B cell (primary cell): ENCODE data around the gene COA8. TPM values are rescaled to one million over a fixed set of nuclear protein-coding genes. Genes with fewer than 3 reads are reported as not detected.

Experiments used
- ATAC-seq: fragments of 200-7000 bp; cut with Tn5 transposase; one replicate; pipeline ENCODE4 v1.10.0; 2021; ENCODE audit warnings: low read depth, mild to moderate bottlenecking, moderate number of reproducible peaks, moderate library complexity
- CTCF ChIA-PET: fragments of 350-600 bp; sonication (Branson Sonifier 250); formaldehyde crosslinking; loops from one replicate; lab custom pipeline; 2021; ENCODE audit warnings: antibody characterized with exemption, inconsistent platforms; lab: Charles Lee
- POLR2A ChIA-PET: fragments of 350-600 bp; sonication (Branson Sonifier 250); formaldehyde crosslinking; loops from one replicate; lab custom pipeline; 2021; ENCODE audit warnings: antibody characterized with exemption; lab: Charles Lee
- DNase-seq: peaks from one replicate; pipeline ENCODE4 v3.0.0; 2013
- H2AFZ ChIP-seq: 2 replicates; pipeline ENCODE4 v1.6.1; 2012; ENCODE audit warnings: mild to moderate bottlenecking, low read depth, low read length; ENCODE audit not compliant: insufficient read depth, poor library complexity, severe bottlenecking
- H3K27ac ChIP-seq, 2 donors: 1 replicate in 1 of 2; 2 replicates in 1 of 2; pipeline ENCODE4 v1.5.1; 2012 to 2013; ENCODE audit warnings: low read length in 2 of 2, mild to moderate bottlenecking in 2 of 2, moderate library complexity in 1 of 2
- H3K27me3 ChIP-seq, 4 experiments: fragments of 200-600 bp in 1 of 4; sonication (generic) in 1 of 4; replicated peaks in 1 of 4; 1 replicate in 2 of 4; 2 replicates in 2 of 4; pipeline versions ENCODE4 v1.6.1 to v1.7.0; 2013 to 2016; ENCODE audit warnings: low read length in 3 of 4, mild to moderate bottlenecking in 2 of 4, mixed read lengths in 1 of 4, moderate library complexity in 1 of 4; ENCODE audit not compliant: insufficient read depth in 4 of 4, control insufficient read depth in 3 of 4; ENCODE audit errors: control extremely low read depth in 1 of 4
- H3K36me3 ChIP-seq, 2 experiments: replicated peaks in 1 of 2; 1 replicate in 1 of 2; 2 replicates in 1 of 2; pipeline versions ENCODE4 v1.6.1 to v1.7.1; 2013; ENCODE audit warnings: low read length in 1 of 2; ENCODE audit not compliant: insufficient read depth in 2 of 2, control insufficient read depth in 1 of 2; ENCODE audit errors: control extremely low read depth in 1 of 2, extremely low read depth in 1 of 2
- H3K4me1 ChIP-seq, 2 donors: fragments of 200-600 bp in 1 of 2; sonication (generic) in 1 of 2; 1 replicate in 1 of 2; 2 replicates in 1 of 2; pipeline versions ENCODE4 v1.5.1 to v1.6.1; 2013 to 2017; ENCODE audit warnings: low read length in 2 of 2; ENCODE audit not compliant: control insufficient read depth in 2 of 2, insufficient read depth in 2 of 2
- H3K4me2 ChIP-seq: replicated peaks from 2 replicates; pipeline ENCODE3; 2012; ENCODE audit warnings: mild to moderate bottlenecking, low read depth, low read length; ENCODE audit not compliant: poor library complexity, severe bottlenecking
- H3K4me3 ChIP-seq, 5 experiments: fragments of 200-600 bp in 1 of 5; sonication (generic) in 1 of 5; 1 replicate in 3 of 5; 2 replicates in 2 of 5; pipeline versions ENCODE4 v1.5.1 to v1.7.0; 2011 to 2016; ENCODE audit warnings: low read length in 4 of 5, mild to moderate bottlenecking in 4 of 5, low read depth in 2 of 5, control low read depth in 1 of 5, moderate library complexity in 1 of 5; ENCODE audit not compliant: insufficient read depth in 1 of 5; ENCODE audit errors: control extremely low read depth in 1 of 5, extremely low read depth in 1 of 5
- H3K79me2 ChIP-seq: fragments of 200-600 bp; sonication (generic); one replicate; pipeline ENCODE4 v1.6.0; 2016; ENCODE audit warnings: low read length; ENCODE audit not compliant: control insufficient read depth, insufficient read depth
- H3K9ac ChIP-seq: fragments of 200-600 bp; sonication (generic); 2 replicates; pipeline ENCODE4 v1.6.1; 2017; ENCODE audit warnings: mild to moderate bottlenecking, low read length, moderate library complexity
- H3K9me3 ChIP-seq, 3 donors: one replicate each; pipeline versions ENCODE4 v1.6.1 to v1.7.1; 2013; ENCODE audit warnings: low read length in 2 of 3; ENCODE audit not compliant: control insufficient read depth in 2 of 3, insufficient read depth in 1 of 3; ENCODE audit errors: control extremely low read depth in 1 of 3
- H4K20me1 ChIP-seq: 2 replicates; pipeline ENCODE4 v1.6.0; 2012; ENCODE audit warnings: mild to moderate bottlenecking, low read length; ENCODE audit not compliant: insufficient read depth, control insufficient read depth, poor library complexity, severe bottlenecking
- H3K27ac Mint-ChIP-seq: one replicate; pipeline ENCODE4 v1.8.0; 2021; ENCODE audit warnings: mixed read lengths
- H3K27me3 Mint-ChIP-seq: one replicate; pipeline ENCODE4 v1.8.0; 2021; ENCODE audit warnings: mixed read lengths
- H3K4me1 Mint-ChIP-seq: one replicate; pipeline ENCODE4 v1.8.0; 2021; ENCODE audit warnings: mixed read lengths
- H3K4me3 Mint-ChIP-seq: one replicate; pipeline ENCODE4 v1.8.0; 2021; ENCODE audit warnings: mixed read lengths
- H3K9me3 Mint-ChIP-seq: one replicate; pipeline ENCODE4 v1.8.0; 2022; ENCODE audit warnings: mixed read lengths; ENCODE audit not compliant: insufficient read depth
- CTCF ChIP-seq: fragments of 200-600 bp; IDR thresholded peaks from one replicate; pipeline ENCODE4 v1.8.0; 2022; ENCODE audit warnings: antibody characterized with exemption, mild to moderate bottlenecking
- EZH2 ChIP-seq: IDR thresholded peaks from 2 replicates; pipeline ENCODE4 v1.6.1; 2012; ENCODE audit warnings: borderline replicate concordance, low read depth, mild to moderate bottlenecking, moderate library complexity, low read length; ENCODE audit not compliant: insufficient read depth, poor library complexity, severe bottlenecking
- WGBS: methylation state at CpG from one replicate; pipeline ENCODE4 v1.1.5; 2013; ENCODE audit warnings: missing lambda C conversion rate; ENCODE audit not compliant: insufficient coverage; 5-methylcytosine and 5-hydroxymethylcytosine counted together
- intact Hi-C: fragments of 100-400 bp; cut with micrococcal nuclease; formaldehyde crosslinking; loops from one replicate; pipeline ENCODE4 v1.10.0; 2022
- polyA plus RNA-seq: library from polyadenylated mRNA; depleted of rRNA; stranded (reverse); fragments of >200 nt; gene quantifications from 2 replicates; pipeline ENCODE4 v1.2.3, GENCODE V29; 2012
- total RNA-seq, 2 donors: library from RNA; stranded (reverse); fragments of 120-200 nt in 1 of 2; gene quantifications; 1 replicate in 1 of 2; 2 replicates in 1 of 2; pipeline versions ENCODE4 v1.2.3 to v1.2.4, GENCODE V29; 2013 to 2022

Gene COA8
- total and polyA plus RNA-seq, 2 donors (not counting 1 experiment from before 2014, with no cell fraction given), result 7.5 to 24.9 TPM

DNA sequence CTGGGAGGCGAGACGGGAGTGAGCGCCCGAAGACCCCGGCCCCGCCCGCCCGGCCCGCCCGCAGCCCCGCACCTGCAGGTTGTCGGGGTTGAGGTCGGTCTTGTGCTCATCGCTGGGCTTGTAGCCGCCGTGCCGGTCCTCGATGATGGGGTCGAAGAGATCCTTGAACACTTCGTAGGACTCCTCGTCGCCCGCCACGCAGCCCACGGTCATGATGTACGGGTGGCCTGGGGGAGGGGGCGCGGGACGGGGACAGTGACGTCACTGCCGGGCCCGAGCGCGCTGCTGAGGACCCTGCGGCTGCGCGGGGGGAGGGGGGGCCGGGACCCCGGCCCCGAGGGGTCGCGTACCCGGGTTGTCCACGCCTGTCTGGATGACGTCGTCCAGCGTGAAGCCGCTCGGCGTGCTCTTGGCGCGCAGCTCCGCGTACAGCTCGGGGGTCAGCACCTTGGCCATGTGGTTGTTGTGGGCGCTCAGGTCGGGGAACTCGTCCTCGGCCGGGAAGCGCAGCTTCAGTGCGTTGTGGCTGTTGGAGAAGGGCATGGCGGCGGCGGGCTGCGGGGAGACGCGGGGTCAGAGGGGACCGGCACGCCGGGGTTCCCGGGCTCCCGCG lies 40.7 kb upstream of the COA8 start:
- H3K4me1 ChIP-seq, result peaks cover 27 to 41% of the 10 kb centered on the region in 2 donors
- Mint-ChIP-seq H3K9me3 (no peaks in the 10 kb centered on the region), H3K4me1 (peaks cover 25% of the 10 kb centered on the region), H3K27ac (no peak overlapping the region), H3K4me3 (peak overlapping the region; percentile 82), H3K27me3 (peaks cover 3% of the 10 kb centered on the region)
- intact Hi-C loops, result loop anchor here (1.0 kb wide), 1 partner anchor 7 kb away; the partner anchor contains the start of gene TRMT61A
- CTCF ChIA-PET, result interaction anchor here (1.3 to 6.1 kb wide), 5 partner anchors 7 to 158 kb away, joined by 3 to 128 read pairs (median 4); partner anchors contain the start of gene TRMT61A
- peak overlapping the region; percentile 66 for H3K9ac ChIP-seq
- peaks cover 0 to 14% (median 0%) of the 10 kb centered on the region in 3 donors for H3K9me3 ChIP-seq
- peak overlapping the region; percentile 67 for H2AFZ ChIP-seq
- peak overlapping the region; percentile 98 for H3K4me2 ChIP-seq
- H4K20me1 ChIP-seq, result peaks cover 11% of the 10 kb centered on the region
- no peaks in the 10 kb centered on the region for H3K79me2 ChIP-seq
- ATAC-seq, result no peak
- DNase-seq, result peak; percentile 57
- POLR2A ChIA-PET, result interaction anchor here (0.7 kb wide), 1 partner anchor 1205 kb away, joined by 3 read pairs; no protein-coding TSS in a partner anchor
- H3K4me3 ChIP-seq, result peak overlapping the region; percentile 26 to 75 (median 52)
- no peak overlapping the region for H3K27ac ChIP-seq
- H3K36me3 ChIP-seq, result no peaks in the 10 kb centered on the region
- WGBS, result 2% methylated on average over 74 of the region's 74 CpGs
- H3K27me3 ChIP-seq, result peaks cover 0 to 32% (median 11%) of the 10 kb centered on the region in 4 experiments
- TF ChIP-seq CTCF (no peak), EZH2 (peak; percentile 96)
